HG02870 (cell line): ENCODE measurements around the gene IFNAR2.

Experiments
- ATAC-seq: cut with Tn5 transposase; IDR thresholded peaks from one replicate; pipeline ENCODE4 v1.9.1; 2021; ENCODE audit warnings: mild to moderate bottlenecking, moderate library complexity; ENCODE audit not compliant: unreplicated experiment

Gene IFNAR2

GRCh38 chr21:33229784-33230544 is at the start of gene IFNAR2:
Gene IFNAR2 (plus strand): TSS chr21:33229938. CDS start chr21:33241923, 11,985 bp downstream.
- peak; percentile 72 for ATAC-seq

DNA sequence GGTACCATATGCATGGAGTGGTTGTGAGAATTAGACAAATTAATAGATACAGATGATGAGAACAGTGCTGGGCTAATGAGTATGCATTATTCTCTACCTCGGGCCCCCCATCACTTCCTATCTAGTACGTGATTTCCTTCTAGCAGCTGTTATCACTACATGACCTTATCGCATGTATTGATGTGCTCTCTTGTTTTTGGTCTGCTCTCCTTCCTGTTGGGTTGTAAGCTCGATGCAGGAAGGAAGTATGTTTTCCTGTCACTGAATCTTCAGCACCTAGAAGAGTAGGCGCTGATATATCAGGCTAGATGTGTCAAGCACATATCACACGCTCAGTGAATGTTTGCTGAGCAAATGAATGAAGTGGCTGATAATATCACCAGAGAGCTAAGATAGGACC is 43.9 kb upstream of the IFNAR2 start:
- no peak for ATAC-seq

GRCh38 chr21:33187276-33187675 is 42.5 kb upstream of the IFNAR2 start:
- no peak for ATAC-seq

DNA sequence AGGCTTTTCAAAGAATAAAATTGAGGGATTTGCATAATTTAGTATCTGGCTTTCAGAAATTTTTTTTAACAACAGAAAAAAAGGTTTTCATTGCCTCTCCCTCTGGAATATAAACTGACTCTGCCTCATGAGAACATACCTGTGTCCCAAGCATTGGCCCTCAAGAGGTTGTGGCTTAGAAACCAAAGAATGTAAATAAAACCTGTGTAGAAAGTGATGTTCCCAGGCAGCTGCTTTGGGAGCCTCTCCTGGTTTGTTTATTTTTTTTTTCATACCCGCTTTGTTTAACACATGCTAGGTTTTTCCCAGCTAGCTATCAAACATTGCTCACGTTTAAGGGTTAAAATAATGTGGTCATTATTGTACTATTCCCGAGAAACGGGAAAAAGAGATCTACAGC is 40.5 kb upstream of the IFNAR2 start:
- ATAC-seq, result no peak

GRCh38 chr21:33189824-33190223 is 39.9 kb upstream of the IFNAR2 start:
- no peak for ATAC-seq

DNA sequence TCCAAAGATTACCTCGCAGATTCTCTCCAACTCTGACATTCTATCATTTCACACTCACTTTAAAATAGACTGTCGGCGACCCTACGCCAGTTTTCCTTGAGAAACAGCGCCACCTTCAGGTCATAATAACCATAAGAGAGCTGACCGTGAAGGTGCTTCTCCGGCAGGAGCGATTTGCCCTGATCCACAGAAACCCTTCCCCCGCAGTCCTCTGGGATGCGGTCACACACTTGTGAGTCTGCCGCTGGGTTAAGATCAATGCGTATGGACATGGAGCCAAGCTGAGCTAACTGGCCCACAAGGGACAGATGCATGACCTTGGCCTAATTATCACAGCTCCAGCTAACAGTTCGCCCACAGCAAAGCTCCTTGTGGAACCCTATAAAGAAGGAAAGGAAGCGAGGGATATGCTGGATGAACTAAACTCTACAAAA is 32.8 kb upstream of the IFNAR2 start:
- ATAC-seq, result no peak

- no peak for ATAC-seq
Measured at GRCh38 chr21:33197496-33197895, 32.2 kb upstream of the IFNAR2 start.

- ATAC-seq, result no peak
Measured at GRCh38 chr21:33198346-33199099, 31.2 kb upstream of the IFNAR2 start.

DNA sequence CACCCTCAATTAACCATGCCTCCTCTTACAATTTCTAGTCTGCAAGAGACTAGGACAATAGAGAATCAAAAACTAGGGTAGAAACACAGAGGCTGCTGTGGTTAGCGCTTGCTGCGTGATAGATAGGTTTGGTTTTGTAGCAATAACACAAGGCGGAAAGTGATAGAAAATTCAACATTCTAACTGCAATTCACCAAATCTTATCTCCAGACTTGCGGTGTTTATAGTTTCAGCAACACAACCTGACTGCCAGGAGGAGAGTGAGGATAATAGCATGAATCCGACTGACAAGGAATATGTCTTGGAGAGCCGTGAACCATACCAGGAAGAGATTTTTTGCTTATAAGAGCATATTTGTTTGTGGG is 30.7 kb upstream of the IFNAR2 start:
- no peak for ATAC-seq

GRCh38 chr21:33199516-33200217 is 30.1 kb upstream of the IFNAR2 start:
- peak; percentile 79 for ATAC-seq

DNA sequence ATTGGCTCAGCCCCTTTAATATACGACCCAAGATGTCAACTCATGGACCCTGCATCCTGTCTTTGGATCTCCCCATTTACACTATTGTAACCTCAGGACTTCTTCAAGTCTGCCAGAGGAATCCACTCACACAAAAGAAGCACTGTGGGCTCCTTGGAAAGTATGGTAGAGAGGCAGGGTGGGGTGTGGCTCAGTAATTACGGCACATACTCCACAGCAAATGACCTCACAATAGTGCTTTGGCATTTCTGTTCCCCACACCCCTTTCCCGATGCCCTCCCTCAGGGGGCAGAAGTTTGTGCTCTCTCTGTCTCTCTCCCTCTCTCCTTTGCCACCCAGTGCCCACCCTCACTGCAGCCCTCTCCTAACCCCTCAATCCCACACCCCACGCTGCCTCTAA is 27.8 kb upstream of the IFNAR2 start:
- ATAC-seq, result no peak

DNA sequence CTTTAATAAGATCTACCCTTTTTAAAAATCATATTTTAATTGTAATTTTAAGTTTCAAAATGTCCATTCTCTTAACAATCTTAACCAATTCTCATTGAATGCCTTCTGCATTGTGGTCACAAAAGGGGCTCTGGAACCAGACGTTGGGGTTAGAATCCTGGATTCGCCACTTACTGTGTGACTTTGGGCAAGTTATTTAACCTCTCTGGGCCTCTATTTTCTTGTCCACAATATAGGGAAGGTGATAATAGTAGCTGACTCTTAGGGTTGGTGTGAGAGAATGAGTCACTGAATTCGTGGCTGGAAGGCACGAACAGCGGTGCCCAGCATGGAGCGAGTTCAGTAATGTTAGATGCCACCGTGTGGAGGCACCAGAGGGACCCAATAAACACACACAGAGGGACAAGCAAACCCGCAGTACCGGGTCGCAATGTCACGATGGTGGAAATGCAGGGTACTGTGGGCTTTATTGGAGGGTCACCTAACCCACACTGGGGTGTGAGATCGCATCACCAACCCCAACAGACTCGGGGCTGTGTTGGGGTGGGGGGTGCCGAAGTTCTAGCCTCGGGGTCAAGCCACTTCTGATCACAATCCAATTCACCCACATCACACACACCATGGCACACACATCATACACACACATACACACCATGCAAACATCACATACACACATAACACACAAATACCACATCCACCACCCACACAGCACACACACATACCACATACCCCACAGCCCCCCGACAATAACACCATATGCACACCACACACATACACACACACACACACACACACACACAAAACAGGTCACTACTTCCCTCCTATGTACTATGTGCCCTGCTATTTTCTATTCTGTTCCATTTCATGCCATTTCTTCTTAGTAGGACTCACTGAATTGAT is 27.0 kb upstream of the IFNAR2 start:
- no peak for ATAC-seq

GRCh38 chr21:33203371-33203724 is 26.4 kb upstream of the IFNAR2 start:
- no peak for ATAC-seq

- ATAC-seq, result no peak
Measured at GRCh38 chr21:33205476-33205875, 24.3 kb upstream of the IFNAR2 start.

DNA sequence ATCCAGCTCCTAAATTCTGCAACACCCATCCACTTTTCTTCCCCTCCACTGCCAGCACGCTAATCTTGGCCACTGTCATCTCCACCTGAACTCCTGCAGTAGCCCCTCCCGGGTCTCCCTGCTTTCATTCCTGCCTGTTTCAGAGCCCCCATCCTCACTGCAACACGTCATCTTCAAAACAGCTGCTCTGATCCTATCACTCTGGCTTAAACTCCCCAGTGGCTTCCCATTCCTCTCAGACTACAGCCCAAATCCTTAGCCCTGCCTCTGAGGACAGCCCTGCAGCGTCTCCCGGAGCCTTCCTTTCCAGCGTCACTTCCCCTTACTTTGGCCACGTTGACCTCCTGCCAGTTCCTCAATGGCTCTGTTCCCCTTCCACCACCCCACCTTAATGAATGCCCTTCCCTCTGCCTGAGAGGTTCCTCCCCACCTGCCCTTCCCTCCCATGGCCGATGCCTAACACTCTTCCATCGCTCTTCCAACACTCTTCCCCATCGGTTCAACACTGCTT is 22.9 kb upstream of the IFNAR2 start:
- ATAC-seq, result no peak

DNA sequence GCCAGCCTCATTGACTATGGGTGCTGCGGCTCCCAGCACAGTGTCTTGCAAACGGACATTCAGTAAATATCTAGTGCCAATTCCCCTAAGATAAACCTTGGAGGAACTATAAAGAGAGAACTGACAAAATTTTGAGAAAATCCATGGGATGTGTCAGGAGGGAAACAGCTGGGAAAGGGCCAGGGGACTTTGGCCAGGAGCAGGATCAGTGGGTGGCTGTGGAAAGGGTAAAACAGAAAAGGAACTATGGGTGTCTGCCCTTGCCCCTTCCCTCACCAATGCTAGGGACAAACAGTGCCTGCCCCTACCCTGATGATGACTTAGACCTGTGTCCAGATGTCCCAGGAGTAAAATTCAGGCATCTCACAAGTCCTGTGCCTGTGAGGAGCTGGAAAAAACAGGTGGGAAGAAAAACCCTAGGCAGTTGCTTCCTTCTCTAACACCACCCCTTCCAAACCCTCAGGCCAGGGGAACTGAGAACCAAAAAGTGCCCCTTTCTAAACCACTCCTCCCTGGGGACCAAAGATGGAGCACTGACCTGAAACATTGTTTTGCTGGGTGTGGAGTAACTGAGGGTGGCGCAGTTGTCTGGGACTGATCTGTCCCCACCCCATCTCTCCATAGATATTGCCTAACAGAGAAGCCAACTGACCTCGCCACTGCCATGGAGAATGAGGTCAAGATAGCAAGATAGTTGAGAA is 22.1 kb upstream of the IFNAR2 start:
- no peak for ATAC-seq

GRCh38 chr21:33208534-33208933 is 21.2 kb upstream of the IFNAR2 start:
- no peak for ATAC-seq

GRCh38 chr21:33211305-33211704 is 18.4 kb upstream of the IFNAR2 start:
- ATAC-seq, result no peak

- no peak for ATAC-seq
Measured at GRCh38 chr21:33211732-33212131, 18.0 kb upstream of the IFNAR2 start.
